Activated CD8-positive, alpha-beta T cell treated with anti-CD3 and anti-CD28 coated beads for 36 hours (primary cell): ENCODE data around the gene OR4D5. TPM values are rescaled to one million over a fixed set of nuclear protein-coding genes. Genes with fewer than 3 reads are reported as not detected.

Source experiments
- ATAC-seq: fragments of 200-7000 bp; cut with Tn5 transposase; one replicate; pipeline ENCODE4 v1.10.0; 2021; ENCODE audit warnings: mild to moderate bottlenecking, moderate library complexity
- CTCF ChIA-PET: fragments of 350-600 bp; sonication (Branson Sonifier 250); formaldehyde crosslinking; loops from one replicate; lab custom pipeline; 2021; ENCODE audit warnings: antibody characterized with exemption; lab: Charles Lee
- POLR2A ChIA-PET: fragments of 350-600 bp; sonication (Branson Sonifier 250); formaldehyde crosslinking; loops from one replicate; lab custom pipeline; 2021; ENCODE audit warnings: antibody characterized with exemption; lab: Charles Lee
- DNase-seq: peaks from one replicate; pipeline ENCODE4 v3.0.0-alpha.2; 2020
- H3K27ac Mint-ChIP-seq: one replicate; pipeline ENCODE4 v1.8.0; 2021; ENCODE audit warnings: mild to moderate bottlenecking, mixed read lengths
- H3K27me3 Mint-ChIP-seq: one replicate; pipeline ENCODE4 v1.8.0; 2021; ENCODE audit warnings: mixed read lengths
- H3K36me3 Mint-ChIP-seq: one replicate; pipeline ENCODE4 v1.8.0; 2021; ENCODE audit warnings: low read depth, mixed read lengths
- H3K4me1 Mint-ChIP-seq: one replicate; pipeline ENCODE4 v1.8.0; 2021; ENCODE audit warnings: low read depth, mixed read lengths
- H3K4me3 Mint-ChIP-seq: one replicate; pipeline ENCODE4 v1.8.0; 2021; ENCODE audit warnings: mild to moderate bottlenecking, moderate library complexity, mixed read lengths
- H3K9me3 Mint-ChIP-seq: one replicate; pipeline ENCODE4 v1.8.0; 2021; ENCODE audit warnings: mixed read lengths
- intact Hi-C: fragments of 100-400 bp; cut with micrococcal nuclease; formaldehyde crosslinking; loops from one replicate; pipeline ENCODE4 v1.10.0; 2022
- total RNA-seq, 2 experiments: library from RNA; stranded (reverse); gene quantifications; one replicate each; pipeline ENCODE4 v1.2.3, GENCODE V29; 2021
- TF ChIP-seq, protein P1 (sequence below): fragments of 200-600 bp; IDR thresholded peaks from one replicate; pipeline ENCODE4 v1.8.0; 2022; ENCODE audit warnings: antibody characterized with exemption, mild to moderate bottlenecking

Gene OR4D5
- not detected for total RNA-seq

DNA sequence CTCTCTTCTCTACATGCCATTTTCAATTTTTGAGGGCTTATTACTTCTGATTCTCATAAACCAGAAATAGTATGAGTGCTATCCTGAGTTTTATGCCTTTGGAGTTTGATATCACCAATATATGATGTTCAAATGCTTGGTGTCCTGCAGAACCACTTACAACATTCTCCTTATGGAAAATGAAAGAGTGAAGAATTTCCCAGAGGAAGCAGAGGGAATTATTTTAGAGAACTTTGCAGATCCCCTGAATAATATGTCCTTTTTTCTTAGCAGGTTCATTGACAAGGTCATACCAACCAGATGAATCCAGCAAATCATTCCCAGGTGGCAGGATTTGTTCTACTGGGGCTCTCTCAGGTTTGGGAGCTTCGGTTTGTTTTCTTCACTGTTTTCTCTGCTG lies at the start of gene OR4D5:
TSS of gene OR4D5 (plus strand) at position 301 of the 400 bp plus-strand sequence. CDS start at position 301, 0 bp downstream.
- DNase-seq (no peak), ATAC-seq (no peak)
- no peaks in the 10 kb centered on the region for H3K27me3 Mint-ChIP-seq
- H3K4me3 Mint-ChIP-seq: no peak within 1 kb of the TSS
- ChIA-PET POLR2A (no interaction called here), CTCF (no interaction called here)
- TF ChIP-seq, protein P1, sequence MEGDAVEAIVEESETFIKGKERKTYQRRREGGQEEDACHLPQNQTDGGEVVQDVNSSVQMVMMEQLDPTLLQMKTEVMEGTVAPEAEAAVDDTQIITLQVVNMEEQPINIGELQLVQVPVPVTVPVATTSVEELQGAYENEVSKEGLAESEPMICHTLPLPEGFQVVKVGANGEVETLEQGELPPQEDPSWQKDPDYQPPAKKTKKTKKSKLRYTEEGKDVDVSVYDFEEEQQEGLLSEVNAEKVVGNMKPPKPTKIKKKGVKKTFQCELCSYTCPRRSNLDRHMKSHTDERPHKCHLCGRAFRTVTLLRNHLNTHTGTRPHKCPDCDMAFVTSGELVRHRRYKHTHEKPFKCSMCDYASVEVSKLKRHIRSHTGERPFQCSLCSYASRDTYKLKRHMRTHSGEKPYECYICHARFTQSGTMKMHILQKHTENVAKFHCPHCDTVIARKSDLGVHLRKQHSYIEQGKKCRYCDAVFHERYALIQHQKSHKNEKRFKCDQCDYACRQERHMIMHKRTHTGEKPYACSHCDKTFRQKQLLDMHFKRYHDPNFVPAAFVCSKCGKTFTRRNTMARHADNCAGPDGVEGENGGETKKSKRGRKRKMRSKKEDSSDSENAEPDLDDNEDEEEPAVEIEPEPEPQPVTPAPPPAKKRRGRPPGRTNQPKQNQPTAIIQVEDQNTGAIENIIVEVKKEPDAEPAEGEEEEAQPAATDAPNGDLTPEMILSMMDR: no peak
- no peaks in the 10 kb centered on the region for H3K9me3 Mint-ChIP-seq
- no peaks in the 10 kb centered on the region for H3K4me1 Mint-ChIP-seq
- intact Hi-C loops: no loop called here
- H3K27ac Mint-ChIP-seq: no peak within 1 kb of the TSS
- no peaks in the 10 kb centered on the region for H3K36me3 Mint-ChIP-seq

DNA sequence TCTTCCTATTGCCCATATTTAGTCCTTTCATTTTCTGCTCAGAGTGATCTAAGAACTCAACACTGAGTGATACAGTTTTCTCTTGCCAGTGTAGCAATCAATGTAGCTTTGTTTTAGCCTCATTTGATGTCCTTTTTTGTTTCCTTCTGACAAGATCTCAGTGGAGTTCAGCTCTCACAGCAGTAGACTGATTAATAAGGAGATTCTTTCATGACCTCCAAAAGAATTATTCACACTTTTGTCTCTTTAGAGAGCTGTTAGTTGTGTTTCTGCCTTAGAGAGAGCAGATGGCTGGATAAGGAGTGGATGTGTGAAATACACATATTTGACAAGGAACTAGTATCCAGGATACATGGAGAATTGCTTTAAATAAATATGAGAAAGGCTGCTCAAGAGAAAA lies 47.4 kb upstream of the OR4D5 start:
- TF ChIP-seq, protein P1: no peak
- CTCF ChIA-PET: no interaction called here
- Mint-ChIP-seq H3K27me3 (peaks cover 3% of the 10 kb centered on the region), H3K9me3 (no peaks in the 10 kb centered on the region), H3K4me3 (no peak overlapping the region), H3K4me1 (no peaks in the 10 kb centered on the region), H3K27ac (no peak overlapping the region), H3K36me3 (no peaks in the 10 kb centered on the region)
- DNase-seq: no peak
- intact Hi-C loops: no loop called here
- no peak for ATAC-seq
- POLR2A ChIA-PET: no interaction called here

DNA sequence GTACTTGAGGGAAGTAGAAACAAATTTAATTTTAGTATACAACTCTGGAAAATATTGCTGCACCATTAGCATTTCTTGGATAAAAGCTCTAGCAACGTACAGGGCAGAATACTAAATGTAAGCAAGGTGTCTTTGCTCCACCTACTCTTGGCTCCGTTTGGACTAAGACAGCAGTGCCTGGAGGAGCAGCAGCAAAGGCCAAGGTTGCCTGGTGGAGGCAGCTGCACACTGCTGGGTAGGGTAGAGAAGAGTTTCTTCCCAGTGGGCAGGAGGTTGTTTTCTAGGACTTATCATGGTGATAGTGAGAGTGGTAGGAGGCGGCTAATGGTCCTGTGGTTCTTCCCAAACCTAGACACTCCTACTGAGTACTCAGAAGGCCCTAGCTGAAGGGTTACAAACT lies 39.6 kb upstream of the OR4D5 start:
- H3K4me3 Mint-ChIP-seq: no peak overlapping the region
- no peaks in the 10 kb centered on the region for H3K36me3 Mint-ChIP-seq
- intact Hi-C loops: no loop called here
- ChIA-PET CTCF (no interaction called here), POLR2A (no interaction called here)
- no peak overlapping the region for H3K27ac Mint-ChIP-seq
- TF ChIP-seq, protein P1: no peak
- no peaks in the 10 kb centered on the region for H3K27me3 Mint-ChIP-seq
- DNase-seq (no peak), ATAC-seq (no peak)
- H3K4me1 Mint-ChIP-seq: no peaks in the 10 kb centered on the region
- no peaks in the 10 kb centered on the region for H3K9me3 Mint-ChIP-seq

DNA sequence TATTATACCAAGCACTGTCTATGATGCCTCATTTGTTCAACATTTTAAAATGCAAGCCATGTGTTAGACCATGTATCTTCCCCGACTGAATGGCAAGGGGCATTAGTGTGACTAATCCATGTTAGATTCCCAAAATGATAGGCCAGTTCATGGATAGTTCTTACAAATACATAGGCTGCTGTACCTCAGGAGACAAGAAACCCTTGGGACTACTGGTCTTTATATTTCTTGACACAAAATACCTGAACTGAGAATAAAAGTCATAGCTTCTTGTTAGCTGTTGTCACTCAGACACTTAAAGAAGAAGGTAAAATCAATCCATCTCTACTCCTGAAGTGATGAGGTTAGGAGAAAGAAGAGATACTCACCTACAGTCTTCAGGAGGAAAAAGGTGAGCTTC lies 37.5 kb upstream of the OR4D5 start, which contains the start of gene OR8D4:
TSS of gene OR8D4 (plus strand) at position 301 of the 400 bp plus-strand sequence. CDS start 4,265 bp downstream, outside the sequence.
- Mint-ChIP-seq H3K27ac (no peak within 1 kb of the TSS), H3K36me3 (no peaks in the 10 kb centered on the region), H3K4me3 (no peak within 1 kb of the TSS), H3K27me3 (no peaks in the 10 kb centered on the region), H3K9me3 (no peaks in the 10 kb centered on the region), H3K4me1 (no peaks in the 10 kb centered on the region)
- CTCF ChIA-PET: no interaction called here
- TF ChIP-seq, protein P1: no peak
- no peak for ATAC-seq
- intact Hi-C loops: no loop called here
- DNase-seq: no peak
- POLR2A ChIA-PET: no interaction called here

DNA sequence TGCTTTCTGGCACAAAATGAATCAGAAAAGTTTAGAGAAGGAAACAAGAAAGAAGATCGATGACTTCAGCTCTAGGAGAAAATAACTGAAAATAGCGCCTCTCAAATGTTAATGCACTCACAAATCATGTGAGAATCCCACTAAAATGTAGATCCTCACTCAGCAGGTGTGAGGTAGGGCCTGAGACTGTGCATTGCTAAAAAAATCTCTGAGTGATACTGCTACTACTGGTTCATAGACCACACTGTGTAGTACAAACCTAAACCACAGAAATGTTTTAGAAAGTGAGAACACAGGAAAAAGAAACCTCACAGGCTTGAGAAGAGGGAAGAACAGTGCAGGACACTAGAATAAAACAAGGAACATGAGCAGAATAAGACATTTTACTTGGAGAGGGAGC lies 35.5 kb upstream of the OR4D5 start:
- H3K9me3 Mint-ChIP-seq: no peaks in the 10 kb centered on the region
- no peaks in the 10 kb centered on the region for H3K4me1 Mint-ChIP-seq
- intact Hi-C loops: no loop called here
- ChIA-PET CTCF (no interaction called here), POLR2A (no interaction called here)
- no peaks in the 10 kb centered on the region for H3K36me3 Mint-ChIP-seq
- peaks cover 1% of the 10 kb centered on the region for H3K27me3 Mint-ChIP-seq
- no peak overlapping the region for H3K4me3 Mint-ChIP-seq
- no peak overlapping the region for H3K27ac Mint-ChIP-seq
- ATAC-seq (no peak), DNase-seq (no peak)
- TF ChIP-seq, protein P1: no peak
